Inflammatory macrophage treated with lipopolysaccharide for 4 hours (primary cell): ENCODE results near the gene TEX9.
"Not testable (repeated sequence)": the region's sequence is repeated elsewhere in the genome, so short reads cannot be mapped to it uniquely, and the experiment has no call there.

Experiments used
- DNase-seq: peaks from one replicate; pipeline ENCODE4 v3.0.0-alpha.2; 2020

The TEX9 gene

GRCh38 chr15:56367156-56367555 lies 1.9 kb downstream of the TEX9 start:
- no peak for DNase-seq

- no peak for DNase-seq
Observed at GRCh38 chr15:56369234-56369633, 4.0 kb downstream of the TEX9 start.

GRCh38 chr15:56371495-56372147 lies 6.4 kb downstream of the TEX9 start:
- DNase-seq = no peak

GRCh38 chr15:56374693-56375092 lies 9.5 kb downstream of the TEX9 start:
- not testable (repeated sequence) for DNase-seq

- DNase-seq = not testable (repeated sequence)
Observed at GRCh38 chr15:56377822-56378221, 12.6 kb downstream of the TEX9 start.

- DNase-seq = no peak
Observed at GRCh38 chr15:56383010-56383409, 17.8 kb downstream of the TEX9 start.

- no peak for DNase-seq
Observed at GRCh38 chr15:56385908-56386307, 20.7 kb downstream of the TEX9 start.

- DNase-seq = no peak
Observed at GRCh38 chr15:56390739-56391267, 25.6 kb downstream of the TEX9 start.

GRCh38 chr15:56393277-56393676 lies 28.1 kb downstream of the TEX9 start:
- no peak for DNase-seq

- no peak for DNase-seq
Observed at GRCh38 chr15:56394909-56395308, 29.7 kb downstream of the TEX9 start.

- not testable (repeated sequence) for DNase-seq
Observed at GRCh38 chr15:56397325-56397724, 32.1 kb downstream of the TEX9 start.

GRCh38 chr15:56399209-56399608 lies 34.0 kb downstream of the TEX9 start:
- not testable (repeated sequence) for DNase-seq

GRCh38 chr15:56410721-56411120 lies 45.5 kb downstream of the TEX9 start:
- no peak for DNase-seq

- DNase-seq = no peak
Observed at GRCh38 chr15:56411122-56411749, 46.0 kb downstream of the TEX9 start.

GRCh38 chr15:56413114-56413733 lies 48.0 kb downstream of the TEX9 start:
- DNase-seq = not testable (repeated sequence)

GRCh38 chr15:56425276-56425675 lies 60.0 kb downstream of the TEX9 start:
- no peak for DNase-seq

GRCh38 chr15:56425976-56426375 lies 60.8 kb downstream of the TEX9 start:
- no peak for DNase-seq

- peak; percentile 45 for DNase-seq
Observed at GRCh38 chr15:56428821-56429458, 63.7 kb downstream of the TEX9 start.

GRCh38 chr15:56432304-56432703 lies 67.1 kb downstream of the TEX9 start:
- DNase-seq = no peak

GRCh38 chr15:56440214-56440770 lies 75.1 kb downstream of the TEX9 start:
- no peak for DNase-seq

GRCh38 chr15:56442354-56442753 lies 77.1 kb downstream of the TEX9 start:
- DNase-seq = no peak

- no peak for DNase-seq
Observed at GRCh38 chr15:56445746-56446145, 80.5 kb downstream of the TEX9 start.

GRCh38 chr15:56454836-56455235 lies 89.6 kb downstream of the TEX9 start:
- no peak for DNase-seq
